Measurements from ENCODE around the gene DYNC2LI1.

DYNC2LI1 gene

DNA sequence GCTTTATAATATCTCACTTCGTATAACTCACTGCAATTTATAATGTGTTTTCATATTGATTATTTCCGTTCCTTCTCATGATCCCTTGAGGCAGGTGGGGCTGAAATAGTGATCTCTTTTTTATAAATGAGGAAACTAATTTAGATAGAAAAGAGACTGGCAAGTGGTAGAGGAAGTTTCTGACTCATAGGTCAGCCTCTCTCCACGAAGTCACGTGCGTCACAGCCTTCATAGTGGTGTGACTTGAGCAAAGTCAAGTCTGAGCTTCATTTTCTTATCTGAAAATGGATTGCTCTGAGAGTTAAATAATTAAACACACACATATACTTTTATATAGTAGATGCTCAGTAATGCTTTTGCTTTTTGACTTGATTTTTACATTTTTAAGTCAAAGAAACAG is 44.9 kb downstream of the DYNC2LI1 start:
- no peak for DNase-seq (ENCODE audit: low read depth)

DNA sequence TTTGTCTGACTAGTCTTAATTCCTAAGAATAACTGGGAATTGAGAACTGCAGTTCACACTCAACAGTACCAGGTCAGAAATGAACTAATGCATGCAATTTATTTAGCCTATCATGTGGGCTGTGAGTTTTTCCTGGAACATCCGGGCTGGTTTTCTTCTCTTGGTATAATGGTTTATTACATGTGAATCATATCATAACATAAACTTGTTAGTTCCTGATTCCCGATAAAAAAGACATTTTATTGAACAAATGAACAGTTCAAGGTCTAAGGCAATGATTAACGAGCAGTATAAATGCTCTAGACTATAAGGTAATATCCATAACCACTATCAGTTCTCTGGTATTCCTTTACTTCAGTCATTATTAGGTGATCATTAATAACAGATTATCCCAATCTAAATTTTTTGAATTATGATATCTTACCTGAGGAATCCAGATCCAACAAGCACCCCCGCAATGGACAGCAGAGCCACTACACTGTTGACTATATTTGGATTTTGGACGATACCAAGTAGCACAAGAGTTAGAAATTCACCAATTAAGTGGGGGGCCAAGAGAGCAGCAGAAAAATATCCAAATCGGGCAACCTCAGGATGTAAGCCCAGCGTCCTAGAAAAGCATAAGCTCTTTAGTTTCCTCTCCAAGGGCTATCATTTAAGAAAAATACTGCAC is 45.8 kb downstream of the DYNC2LI1 start:
- DNase-seq (ENCODE audit: low read depth): no peak

DNA sequence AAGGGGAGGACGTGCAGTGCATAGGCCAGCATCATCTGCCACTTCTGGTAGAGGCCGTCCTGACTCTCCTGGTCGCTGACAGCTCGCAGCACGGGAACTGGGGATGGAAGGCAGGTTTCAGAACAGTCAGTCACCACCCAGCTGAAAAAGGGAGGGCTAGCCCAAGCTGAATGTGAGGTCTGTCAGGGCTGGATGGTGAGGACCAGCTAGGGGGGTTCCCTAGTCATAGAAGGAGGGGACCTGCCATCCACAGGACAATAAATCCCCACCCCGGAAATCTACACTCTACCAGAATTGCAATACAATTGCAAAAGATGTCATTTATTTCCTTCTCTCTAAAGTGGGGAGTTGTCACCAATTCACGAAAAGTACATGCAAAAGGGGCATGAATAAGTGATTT is 49.0 kb downstream of the DYNC2LI1 start:
- no peak for DNase-seq (ENCODE audit: low read depth)

DNA sequence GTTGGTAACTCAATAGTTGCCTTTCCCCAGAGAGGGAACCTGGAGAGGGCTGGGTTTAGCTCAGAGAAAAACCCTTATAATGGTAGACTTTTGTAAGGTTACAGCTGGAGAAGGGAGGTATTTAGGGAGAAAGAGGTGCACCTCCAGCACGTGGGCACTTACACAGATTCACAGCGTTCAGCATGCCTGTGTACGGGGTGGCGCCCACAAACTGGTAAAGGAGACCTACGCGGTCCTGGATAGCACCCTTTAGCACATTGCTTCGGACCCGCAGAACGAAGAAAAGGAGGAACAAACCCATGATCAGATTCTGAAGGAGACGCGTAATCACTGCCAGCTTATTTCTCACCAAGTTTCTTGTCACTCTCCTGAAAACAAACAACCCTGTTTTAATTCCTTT is 49.9 kb downstream of the DYNC2LI1 start:
- no peak for DNase-seq (ENCODE audit: low read depth)

DNA sequence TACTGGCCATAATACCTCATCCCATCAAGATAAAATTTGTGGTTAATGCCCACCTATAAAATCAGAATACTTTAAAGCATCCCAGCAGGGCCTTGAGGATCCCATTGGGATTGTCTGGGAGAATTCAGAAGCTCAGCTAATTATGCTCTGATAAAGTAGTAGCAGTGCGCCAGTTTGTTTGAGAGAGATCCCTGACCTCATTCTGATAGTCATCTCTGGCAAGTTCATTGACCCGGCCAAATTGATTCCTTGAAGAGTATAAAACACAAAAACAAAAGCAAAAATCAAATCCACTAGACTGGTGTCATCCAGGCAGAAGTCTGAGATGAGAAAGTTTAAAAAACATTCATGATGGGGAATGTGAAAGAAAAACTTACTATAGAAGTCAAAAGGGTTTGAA is 50.7 kb downstream of the DYNC2LI1 start:
- DNase-seq (ENCODE audit: low read depth): no peak

DNA sequence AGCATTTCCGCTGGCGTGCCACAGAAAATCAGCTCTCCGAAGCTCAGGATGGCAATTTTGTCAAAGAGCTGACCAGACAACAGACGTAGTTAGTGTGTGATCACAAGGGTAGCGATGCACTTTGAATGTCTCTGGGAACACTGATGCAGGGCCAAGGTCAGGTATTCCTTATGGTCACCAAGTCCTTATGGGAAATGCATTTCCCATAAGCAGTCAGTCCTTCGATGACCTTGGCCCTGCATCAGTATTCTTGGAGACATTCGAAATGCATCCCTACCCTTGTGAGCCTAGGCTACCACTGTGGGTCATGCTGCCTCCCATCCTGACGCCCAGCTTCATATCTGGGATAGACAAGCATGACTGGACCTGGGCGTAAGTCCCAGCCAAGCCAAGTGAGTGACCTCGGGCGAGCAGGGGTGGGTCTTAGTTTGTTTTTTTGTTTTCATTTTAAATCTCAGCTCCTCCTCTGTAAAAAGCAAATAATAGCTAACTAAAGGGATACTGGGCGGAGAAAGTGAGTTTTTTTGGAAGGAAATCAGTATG is 51.2 kb downstream of the DYNC2LI1 start:
- DNase-seq (ENCODE audit: low read depth): no peak

DNA sequence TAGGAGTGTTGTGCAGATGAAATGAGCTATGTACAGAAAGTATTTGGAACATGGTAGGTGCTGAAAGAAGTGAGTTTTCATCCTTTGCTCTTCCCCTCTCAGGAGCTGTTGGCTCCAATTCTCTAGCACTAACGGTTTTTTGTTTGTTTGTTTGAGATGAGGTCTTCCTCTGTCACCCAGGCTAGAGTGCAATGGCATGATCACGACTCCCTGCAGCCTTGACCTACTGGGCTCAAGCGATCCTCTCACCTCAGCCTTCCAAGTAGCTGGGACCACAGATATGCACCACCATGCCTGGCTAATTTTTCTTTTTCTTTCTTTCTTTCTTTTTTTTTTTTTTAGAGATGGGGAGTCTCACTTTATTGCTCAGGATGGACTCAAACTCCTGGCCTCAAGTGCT is 52.0 kb downstream of the DYNC2LI1 start:
- no peak for DNase-seq (ENCODE audit: low read depth)

DNA sequence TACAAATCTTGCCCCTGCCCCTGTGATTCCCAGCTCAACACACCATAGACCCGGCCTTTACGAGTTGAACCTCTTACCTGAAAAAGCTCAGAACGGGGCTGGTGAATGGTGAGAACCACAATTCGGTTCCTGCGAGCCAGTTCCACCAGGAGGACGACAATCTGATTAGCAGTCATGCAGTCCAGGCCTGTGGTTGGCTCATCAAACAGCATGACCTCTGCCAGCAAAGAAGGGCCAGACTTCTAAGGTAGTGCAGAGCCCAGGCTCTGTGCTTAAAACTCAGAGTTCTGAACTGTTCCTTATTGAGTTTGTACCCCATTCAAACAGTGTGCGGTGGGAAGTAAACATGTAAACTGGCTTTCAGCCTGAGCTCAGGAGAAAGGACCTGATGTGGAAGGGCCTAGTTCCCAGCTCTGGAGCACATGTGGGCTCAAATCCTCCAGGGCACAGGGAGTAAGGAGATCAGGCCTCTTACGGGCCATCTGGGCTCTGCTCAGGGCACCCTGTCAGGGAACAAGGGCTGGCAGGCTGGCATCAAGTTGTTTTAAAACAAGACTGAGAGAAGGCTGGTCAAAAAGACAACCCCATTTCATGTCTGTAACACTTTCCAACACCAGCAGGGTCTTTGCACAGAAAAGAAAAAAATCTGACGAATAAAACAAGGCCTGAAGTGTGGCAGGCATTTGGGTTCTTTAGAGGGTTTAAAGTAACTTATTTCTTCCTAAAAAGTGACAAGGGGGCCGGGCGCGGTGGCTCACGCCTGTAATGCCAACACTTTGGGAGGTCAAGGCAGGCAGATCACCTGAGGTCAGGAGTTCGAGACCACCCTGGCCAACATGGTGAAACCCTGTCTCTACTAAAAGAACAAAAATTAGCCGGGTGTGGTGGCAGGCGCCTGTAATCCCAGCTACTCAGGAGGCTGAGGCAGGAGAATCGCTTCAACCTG is 52.7 kb downstream of the DYNC2LI1 start:
- DNase-seq (ENCODE audit: low read depth): no peak

DNA sequence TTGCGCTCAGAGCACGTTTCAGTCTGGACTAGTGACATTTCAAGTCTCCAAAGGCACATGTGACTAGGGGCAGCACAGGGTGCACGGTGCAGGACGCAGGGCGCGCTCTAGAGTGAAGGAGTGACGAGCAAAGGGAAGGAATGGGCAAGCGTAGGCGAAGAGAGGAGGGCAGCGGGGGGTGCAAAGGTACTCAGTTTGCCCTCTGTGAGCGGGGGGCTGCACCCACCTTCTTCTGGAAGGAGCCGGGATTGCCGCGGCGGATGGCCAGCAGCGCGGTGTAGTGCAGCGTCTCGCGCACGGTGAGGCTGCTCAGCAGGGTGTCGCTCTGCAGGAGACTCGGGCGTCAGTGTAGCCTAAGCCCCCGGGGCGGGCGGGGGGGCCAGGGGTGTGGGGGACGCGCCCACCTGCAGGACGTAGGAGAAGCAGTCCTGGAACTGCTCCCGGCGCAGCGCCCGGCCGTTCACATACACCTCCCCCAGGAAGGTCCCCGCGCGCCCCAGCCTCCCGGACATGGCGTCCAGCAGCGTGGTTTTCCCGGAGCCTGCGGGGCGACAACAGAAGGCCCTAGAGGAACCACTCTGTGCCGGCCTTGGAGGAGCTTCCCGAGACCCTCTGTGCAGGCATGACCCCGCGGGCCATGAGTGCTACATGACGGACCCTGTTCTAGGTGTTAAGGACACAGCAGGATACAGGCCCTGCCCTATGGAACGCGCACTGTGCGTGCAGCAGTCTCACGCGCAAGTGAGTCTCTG is 57.9 kb downstream of the DYNC2LI1 start:
- no peak for DNase-seq (ENCODE audit: low read depth)

DNA sequence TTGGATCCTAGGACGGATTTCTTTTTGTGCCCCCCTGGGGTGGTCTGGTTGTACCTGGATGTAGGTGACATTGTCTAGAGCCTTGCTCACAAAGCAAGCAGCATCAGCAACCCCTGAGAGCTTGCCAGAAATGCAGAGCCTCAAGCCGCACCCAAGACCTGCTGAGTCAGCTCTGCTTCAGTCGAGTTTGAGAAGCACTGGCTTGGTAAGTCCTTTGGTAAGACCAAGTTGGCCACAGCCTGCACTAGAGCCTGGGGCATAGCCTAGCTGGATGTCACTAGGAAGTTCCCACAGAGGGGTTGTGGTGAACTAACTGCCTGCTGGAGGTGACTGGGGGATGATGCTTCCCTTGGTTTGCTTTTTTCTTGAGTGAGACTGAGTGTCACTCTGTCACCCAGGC is 58.6 kb downstream of the DYNC2LI1 start:
- no peak for DNase-seq (ENCODE audit: low read depth)

DNA sequence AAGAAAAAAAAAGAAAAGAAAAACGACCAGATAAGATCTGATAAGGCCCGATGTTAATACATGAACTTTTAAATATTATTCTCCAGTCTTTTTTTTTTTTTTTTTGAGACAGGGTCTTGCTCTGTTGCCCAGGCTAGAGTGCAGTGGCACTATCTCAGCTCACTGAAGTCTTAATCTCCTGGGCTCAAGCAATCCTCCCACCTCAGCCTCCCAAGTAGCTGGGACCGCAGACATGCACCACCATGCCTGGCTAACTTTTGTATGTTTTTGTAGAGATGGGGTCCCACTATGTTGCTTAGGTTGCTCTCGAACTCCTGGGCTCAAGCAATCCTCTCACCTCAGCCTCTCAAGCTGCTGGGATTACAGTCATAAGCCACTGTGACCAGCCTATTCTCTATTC is 63.2 kb downstream of the DYNC2LI1 start:
- no peak for DNase-seq (ENCODE audit: low read depth)

DNA sequence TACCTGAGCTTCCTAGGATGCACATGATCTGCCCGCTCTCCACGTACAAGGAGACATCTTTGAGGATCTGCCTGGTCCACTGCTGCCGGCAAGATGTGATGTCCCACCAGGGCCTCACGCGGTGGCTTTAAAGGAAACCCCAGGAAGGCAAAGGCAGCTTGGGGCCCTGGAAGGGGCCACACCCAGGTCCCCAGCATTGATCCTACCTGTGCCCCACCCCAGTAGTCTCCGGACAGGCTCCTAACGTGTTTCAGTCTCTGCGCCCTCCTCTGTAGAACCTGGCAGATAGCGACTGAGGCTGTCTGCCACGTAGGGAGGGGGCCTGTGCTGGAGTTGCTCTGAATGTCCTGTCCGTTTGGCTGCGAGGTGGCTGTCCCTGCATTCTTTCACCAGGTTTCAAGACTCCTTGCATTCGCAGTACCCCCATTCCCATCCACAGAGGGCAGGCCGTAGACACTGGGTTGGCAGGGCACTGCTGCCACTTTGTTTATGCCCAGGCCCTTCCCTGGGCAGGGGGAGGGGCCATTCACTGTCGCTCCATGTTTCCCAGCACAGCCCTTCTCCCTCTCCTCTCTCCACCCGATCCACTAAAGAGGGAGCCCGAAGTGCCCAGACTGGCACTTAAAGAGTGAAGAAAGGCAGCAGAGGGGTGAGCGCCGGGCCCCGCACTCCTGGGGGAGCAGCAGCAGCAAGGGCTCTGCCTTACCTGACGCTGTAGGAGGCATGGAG is 64.2 kb downstream of the DYNC2LI1 start:
- no peak for DNase-seq (ENCODE audit: low read depth)

DNA sequence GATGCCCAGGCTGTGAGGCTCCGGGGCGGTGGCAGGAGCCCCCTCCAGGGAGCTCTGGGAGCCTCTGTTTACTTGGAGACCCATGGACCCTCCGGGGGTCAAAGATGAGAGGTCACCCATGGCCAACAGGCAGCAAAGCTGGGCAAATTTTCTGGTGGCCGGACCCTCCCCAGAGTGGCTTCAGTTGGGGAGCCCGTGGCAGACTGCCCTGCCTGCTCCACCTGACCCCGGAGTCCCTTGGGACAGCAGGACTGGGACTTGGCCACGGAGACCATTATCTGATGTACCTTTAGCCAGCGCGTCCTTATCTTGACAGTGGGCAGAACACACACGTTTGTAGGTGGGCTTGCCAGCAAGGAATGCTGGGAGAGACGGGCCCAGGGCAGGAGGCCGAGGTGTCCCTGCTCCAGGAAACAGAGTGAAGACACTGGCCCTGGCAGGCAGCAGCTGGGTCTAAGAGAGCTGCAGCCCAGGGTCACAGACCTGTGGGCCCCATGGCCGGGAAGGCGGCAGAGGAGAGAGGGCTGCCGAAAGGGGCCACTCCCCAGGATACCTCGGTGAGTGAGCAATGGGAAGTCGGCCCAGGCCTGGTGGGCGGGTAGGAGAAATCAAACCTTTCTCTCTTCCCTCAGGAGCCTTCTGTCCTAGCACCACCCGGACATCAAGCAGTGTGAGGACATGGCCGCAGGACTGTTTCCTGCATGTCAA is 64.9 kb downstream of the DYNC2LI1 start, which contains the start of the genes ABCG5 and ABCG8:
TSS of gene ABCG5 (minus strand) at position 280 of the 708 bp plus-strand sequence. CDS start at position 120, 160 bp downstream.
TSS of gene ABCG8 (plus strand) at position 412 of the 708 bp plus-strand sequence. CDS start at position 495, 83 bp downstream.
- DNase-seq (ENCODE audit: low read depth): no peak

DNA sequence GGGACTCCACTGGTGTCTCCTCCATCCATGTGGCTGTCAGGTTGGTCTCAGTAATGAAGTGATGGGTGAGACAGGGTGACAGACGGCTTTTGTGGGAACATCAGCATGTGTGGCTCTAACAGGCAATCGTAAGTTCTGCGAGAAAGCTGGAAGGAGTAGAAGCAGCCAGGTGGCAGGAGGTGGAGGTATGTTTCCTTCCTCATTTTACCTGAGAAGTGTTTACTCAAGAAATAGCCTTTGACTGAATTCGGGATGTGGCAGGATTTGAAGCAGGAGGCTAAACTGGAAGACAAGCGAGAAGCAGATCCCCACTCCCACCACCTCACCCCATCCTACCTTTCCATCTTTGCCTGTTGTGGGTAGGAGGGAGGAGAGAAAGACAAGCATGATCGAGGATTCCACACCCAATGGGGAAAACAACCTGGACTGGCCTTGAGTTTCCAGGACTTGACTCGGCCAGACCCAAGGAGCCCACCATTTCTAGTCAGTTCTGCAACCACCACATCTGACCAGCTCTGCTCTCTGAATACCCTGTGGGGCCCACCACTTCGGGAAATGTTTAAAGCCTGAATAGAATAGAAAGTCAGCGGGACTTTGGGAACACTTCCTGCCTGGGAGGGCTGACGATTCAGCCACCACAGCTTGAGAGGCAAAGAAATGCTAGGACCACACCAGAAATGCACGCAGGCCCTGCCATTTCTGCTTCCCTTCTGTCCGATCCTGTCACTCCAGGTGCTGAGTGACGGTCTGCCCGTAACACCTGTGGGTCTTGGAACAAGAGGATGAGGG is 66.1 kb downstream of the DYNC2LI1 start:
- DNase-seq (ENCODE audit: low read depth): no peak

DNA sequence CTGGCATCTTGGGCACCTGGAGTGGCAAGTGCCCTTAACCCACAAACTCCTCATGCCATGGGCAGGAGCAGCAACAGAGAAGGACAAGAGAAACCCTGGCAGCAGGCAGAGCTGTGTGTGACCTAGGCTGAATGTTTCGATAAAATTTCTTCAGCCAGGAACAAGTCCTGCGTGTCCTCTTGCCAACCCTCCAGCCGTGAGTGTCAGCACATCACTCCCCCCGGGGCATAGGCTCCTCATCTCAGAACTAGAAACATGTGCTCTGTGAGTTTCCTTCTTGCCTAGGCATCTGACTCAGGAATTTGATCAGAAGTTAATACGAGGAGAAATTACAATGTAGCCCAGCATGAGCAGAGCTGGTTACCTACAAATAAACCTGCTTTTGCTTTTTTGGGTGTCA is 67.1 kb downstream of the DYNC2LI1 start:
- DNase-seq (ENCODE audit: low read depth): no peak

DNA sequence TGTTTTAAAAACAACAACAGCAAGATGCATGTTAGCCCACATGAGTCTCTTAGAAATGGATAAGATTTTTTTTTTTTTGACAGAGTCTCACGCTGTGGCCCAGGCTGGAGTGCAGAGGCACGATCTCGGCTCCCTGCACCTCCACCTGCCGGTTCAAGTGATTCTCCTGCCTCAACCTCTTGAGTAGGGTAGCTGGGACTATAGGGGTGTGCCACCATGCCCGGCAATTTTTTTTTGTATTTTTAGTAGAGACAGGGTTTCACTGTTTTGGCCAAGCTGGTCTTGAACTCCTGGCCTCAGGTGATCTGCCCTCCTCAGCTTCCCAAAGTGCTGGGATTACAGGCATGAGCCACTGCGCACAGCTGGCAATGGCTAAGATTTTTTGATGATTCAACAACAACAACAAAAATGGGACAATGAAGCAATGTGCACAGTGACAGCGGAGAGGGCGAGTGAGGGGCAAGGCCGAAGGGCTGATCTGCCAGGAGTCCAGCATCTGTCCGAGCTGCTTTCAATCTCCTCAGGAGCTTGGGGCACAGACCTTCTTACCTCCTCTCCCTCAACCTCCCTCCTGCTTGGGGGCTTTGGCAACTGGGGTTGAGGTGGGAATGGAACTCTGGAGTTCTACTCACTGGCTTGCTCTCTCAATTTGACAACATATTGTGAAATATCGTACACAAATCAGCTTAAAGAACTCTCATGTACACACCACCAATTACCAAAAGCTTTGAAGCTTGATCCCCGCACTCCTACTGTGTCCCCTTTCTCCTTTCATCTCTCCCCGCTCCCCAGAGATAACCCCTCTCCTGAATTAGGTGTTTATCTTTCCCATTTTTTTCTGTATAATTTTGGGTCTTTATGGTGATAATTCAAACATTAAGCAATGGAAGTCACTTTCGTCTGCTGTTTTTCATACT is 68.4 kb downstream of the DYNC2LI1 start:
- no peak for DNase-seq (ENCODE audit: low read depth)

DNA sequence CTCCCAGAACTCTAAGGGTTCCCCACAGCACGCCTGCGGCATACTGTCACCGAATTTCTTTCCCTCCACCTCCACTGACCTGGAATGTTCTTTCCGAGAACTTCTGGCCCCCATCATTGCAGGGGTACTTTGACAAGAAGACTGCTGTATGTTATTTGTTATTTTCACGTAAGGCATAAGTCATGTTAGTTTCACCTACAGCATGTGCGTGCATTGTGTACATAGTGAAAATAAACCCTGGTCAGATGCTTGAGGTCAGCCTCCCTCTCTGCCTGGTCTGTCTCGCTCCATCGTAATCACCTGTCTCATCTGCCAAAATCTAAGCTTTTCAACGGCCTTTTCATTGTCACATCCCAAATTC is 69.0 kb downstream of the DYNC2LI1 start:
- DNase-seq (ENCODE audit: low read depth): no peak

DNA sequence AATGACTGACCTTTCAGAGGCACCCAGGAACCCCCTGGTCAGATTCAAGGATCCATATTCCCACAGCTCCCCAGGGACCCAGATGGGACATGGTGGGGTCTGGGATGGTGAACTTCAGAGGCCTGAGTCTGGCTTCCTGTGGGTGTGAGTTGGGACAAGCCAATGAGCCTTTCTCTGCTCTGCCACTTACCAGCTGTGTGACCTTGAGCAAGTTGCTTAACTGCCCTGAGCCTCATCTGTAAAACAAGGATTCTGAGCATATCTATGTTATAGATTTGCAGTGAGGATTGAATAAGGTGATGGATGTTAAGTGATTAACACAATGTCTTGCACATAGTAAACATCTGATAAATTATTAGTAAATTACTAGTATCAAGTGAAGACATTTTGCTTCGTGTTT is 71.3 kb downstream of the DYNC2LI1 start:
- no peak for DNase-seq (ENCODE audit: low read depth)

Measured in HS-5 (cell line).